Measurements from ENCODE around the gene PHKA2.

PHKA2 gene

GRCh38 chrX:18879144-18879543 is 104.8 kb downstream of the PHKA2 start:
- no peak overlapping the region for H3K27ac ChIP-seq
- no peak for TF ChIP-seq CTCF (IDR thresholded peaks at IDR 0.05)
- TF ChIP-seq ZFX (IDR thresholded peaks at IDR 0.05; ENCODE audit: borderline replicate concordance) = no peak

GRCh38 chrX:18877469-18877868 is 106.4 kb downstream of the PHKA2 start:
- TF ChIP-seq ZFX (IDR thresholded peaks at IDR 0.05; ENCODE audit: borderline replicate concordance) (no peak), CTCF (IDR thresholded peaks at IDR 0.05) (no peak)

GRCh38 chrX:18875256-18875878 is 108.5 kb downstream of the PHKA2 start:
- H3K27ac ChIP-seq = no peak overlapping the region
- TF ChIP-seq CTCF (IDR thresholded peaks at IDR 0.05) = no peak
- no peak for TF ChIP-seq ZFX (IDR thresholded peaks at IDR 0.05; ENCODE audit: borderline replicate concordance)

More at GRCh38 chrX:18877469-18877868, 106.4 kb downstream of the PHKA2 start:
- no peak overlapping the region for H3K27ac ChIP-seq

GRCh38 chrX:18874560-18875255 is 109.2 kb downstream of the PHKA2 start:
- no peak for TF ChIP-seq CTCF (IDR thresholded peaks at IDR 0.05)
- TF ChIP-seq ZFX (IDR thresholded peaks at IDR 0.05; ENCODE audit: borderline replicate concordance) = no peak
- H3K27ac ChIP-seq = no peak overlapping the region

- H3K27ac ChIP-seq = no peak overlapping the region
- TF ChIP-seq ZFX (IDR thresholded peaks at IDR 0.05; ENCODE audit: borderline replicate concordance) (no peak), CTCF (IDR thresholded peaks at IDR 0.05) (no peak)
Observed at GRCh38 chrX:18873836-18874235, 110.1 kb downstream of the PHKA2 start.

GRCh38 chrX:18873189-18873791 is 110.6 kb downstream of the PHKA2 start:
- TF ChIP-seq CTCF (IDR thresholded peaks at IDR 0.05) = no peak
- TF ChIP-seq ZFX (IDR thresholded peaks at IDR 0.05; ENCODE audit: borderline replicate concordance) = no peak
- H3K27ac ChIP-seq = no peak overlapping the region

- H3K27ac ChIP-seq = no peak overlapping the region
- no peak for TF ChIP-seq CTCF (IDR thresholded peaks at IDR 0.05)
- TF ChIP-seq ZFX (IDR thresholded peaks at IDR 0.05; ENCODE audit: borderline replicate concordance) = no peak
Observed at GRCh38 chrX:18872621-18873020, 111.3 kb downstream of the PHKA2 start.
